ENCODE measurements around the gene CSMD2.

Gene CSMD2

DNA sequence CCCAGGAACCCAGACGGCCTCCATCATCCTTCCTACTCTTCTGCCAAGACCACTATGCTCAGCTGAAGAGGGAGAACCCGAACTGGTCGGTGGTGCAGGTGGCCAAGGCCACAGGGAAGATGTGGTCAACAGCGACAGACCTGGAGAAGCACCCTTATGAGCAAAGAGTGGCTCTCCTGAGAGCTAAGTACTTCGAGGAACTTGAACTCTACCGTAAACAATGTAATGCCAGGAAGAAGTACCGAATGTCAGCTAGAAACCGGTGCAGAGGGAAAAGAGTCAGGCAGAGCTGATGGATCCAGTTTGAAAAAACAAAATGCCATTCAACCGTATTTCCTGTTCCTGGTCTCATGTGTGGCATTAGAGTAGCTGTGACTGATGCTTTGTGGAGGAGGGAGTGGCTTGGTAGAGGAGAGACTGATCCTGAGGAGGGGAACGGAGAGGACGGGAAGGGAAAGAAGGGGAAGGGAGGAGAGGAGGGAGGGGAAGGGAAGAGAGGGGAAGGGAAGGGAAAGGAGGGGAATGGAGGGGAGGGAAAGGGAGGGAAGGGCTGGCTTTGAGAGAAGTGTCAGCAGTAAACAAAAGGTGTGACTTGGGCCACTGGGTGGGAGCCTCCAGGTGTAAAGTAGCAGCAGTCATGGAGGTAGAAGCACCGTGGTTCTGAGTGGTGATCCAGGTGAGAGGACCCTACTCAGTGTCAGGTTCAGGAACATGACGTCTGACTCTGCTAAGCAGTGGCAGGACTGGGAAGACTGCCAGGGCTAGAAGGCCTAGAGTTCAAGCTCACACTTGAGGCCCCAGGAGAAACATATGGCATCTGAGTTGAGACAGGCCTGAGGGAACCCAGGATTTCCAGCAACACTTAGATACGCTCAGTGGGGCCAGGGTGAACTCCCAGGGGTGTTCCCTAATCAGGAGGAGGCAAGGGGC lies 300.3 kb downstream of the CSMD2 start:
- TF ChIP-seq FOXM1 (IDR thresholded peaks at IDR 0.05; ENCODE audit: borderline replicate concordance, low read depth) (no peak), EP300 (IDR thresholded peaks at IDR 0.05; ENCODE audit: borderline replicate concordance) (no peak), TEAD4 (IDR thresholded peaks at IDR 0.05) (no peak), TAF1 (IDR thresholded peaks at IDR 0.05; ENCODE audit: low read depth) (no peak), CREB1 (IDR thresholded peaks at IDR 0.05; ENCODE audit: low read depth) (no peak), TCF12 (IDR thresholded peaks at IDR 0.05; ENCODE audit: low read depth) (no peak), CEBPB (IDR thresholded peaks at IDR 0.05) (no peak), NFIC (IDR thresholded peaks at IDR 0.05) (no peak), YY1 (IDR thresholded peaks at IDR 0.05; ENCODE audit: low read depth) (no peak), ZBTB7A (IDR thresholded peaks at IDR 0.05; ENCODE audit: low read depth) (no peak), RAD21 (IDR thresholded peaks at IDR 0.05; ENCODE audit: low read depth) (no peak), EGR1 (IDR thresholded peaks at IDR 0.05) (no peak)
- TF ChIP-seq, protein P1, sequence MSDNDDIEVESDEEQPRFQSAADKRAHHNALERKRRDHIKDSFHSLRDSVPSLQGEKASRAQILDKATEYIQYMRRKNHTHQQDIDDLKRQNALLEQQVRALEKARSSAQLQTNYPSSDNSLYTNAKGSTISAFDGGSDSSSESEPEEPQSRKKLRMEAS (IDR thresholded peaks at IDR 0.05), result no peak
- TF ChIP-seq, protein P2, sequence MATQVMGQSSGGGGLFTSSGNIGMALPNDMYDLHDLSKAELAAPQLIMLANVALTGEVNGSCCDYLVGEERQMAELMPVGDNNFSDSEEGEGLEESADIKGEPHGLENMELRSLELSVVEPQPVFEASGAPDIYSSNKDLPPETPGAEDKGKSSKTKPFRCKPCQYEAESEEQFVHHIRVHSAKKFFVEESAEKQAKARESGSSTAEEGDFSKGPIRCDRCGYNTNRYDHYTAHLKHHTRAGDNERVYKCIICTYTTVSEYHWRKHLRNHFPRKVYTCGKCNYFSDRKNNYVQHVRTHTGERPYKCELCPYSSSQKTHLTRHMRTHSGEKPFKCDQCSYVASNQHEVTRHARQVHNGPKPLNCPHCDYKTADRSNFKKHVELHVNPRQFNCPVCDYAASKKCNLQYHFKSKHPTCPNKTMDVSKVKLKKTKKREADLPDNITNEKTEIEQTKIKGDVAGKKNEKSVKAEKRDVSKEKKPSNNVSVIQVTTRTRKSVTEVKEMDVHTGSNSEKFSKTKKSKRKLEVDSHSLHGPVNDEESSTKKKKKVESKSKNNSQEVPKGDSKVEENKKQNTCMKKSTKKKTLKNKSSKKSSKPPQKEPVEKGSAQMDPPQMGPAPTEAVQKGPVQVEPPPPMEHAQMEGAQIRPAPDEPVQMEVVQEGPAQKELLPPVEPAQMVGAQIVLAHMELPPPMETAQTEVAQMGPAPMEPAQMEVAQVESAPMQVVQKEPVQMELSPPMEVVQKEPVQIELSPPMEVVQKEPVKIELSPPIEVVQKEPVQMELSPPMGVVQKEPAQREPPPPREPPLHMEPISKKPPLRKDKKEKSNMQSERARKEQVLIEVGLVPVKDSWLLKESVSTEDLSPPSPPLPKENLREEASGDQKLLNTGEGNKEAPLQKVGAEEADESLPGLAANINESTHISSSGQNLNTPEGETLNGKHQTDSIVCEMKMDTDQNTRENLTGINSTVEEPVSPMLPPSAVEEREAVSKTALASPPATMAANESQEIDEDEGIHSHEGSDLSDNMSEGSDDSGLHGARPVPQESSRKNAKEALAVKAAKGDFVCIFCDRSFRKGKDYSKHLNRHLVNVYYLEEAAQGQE (IDR thresholded peaks at IDR 0.05; ENCODE audit: low read depth), result no peak
- TF ChIP-seq, protein P3, sequence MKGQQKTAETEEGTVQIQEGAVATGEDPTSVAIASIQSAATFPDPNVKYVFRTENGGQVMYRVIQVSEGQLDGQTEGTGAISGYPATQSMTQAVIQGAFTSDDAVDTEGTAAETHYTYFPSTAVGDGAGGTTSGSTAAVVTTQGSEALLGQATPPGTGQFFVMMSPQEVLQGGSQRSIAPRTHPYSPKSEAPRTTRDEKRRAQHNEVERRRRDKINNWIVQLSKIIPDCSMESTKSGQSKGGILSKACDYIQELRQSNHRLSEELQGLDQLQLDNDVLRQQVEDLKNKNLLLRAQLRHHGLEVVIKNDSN (IDR thresholded peaks at IDR 0.05), result no peak

DNA sequence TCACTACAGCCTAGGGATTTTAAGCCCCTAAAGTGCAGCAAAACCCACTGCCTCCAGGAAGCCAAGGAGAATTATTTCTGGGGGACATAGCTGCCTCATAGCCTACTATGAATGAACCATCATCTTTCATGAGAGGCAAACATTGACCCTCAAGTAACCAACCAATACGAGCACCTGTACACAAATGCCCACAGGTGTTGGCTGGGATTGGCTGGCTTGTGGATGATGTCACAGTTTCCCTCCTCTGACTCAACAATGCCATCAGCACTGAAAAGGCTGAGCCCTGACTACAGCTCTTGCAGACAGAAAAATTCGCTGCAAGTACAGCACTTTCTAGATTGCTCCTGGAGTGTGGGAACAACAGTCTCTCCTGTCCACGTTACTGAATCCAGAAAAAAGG lies 301.3 kb downstream of the CSMD2 start, which contains the start of gene HMGB4:
HMGB4 (plus strand) TSS at position 301 of the 400 bp plus-strand sequence. CDS start 113 bp downstream, outside the sequence.
- TF ChIP-seq CREB1 (IDR thresholded peaks at IDR 0.05; ENCODE audit: low read depth) (no peak), TAF1 (IDR thresholded peaks at IDR 0.05; ENCODE audit: low read depth) (no peak), NFIC (IDR thresholded peaks at IDR 0.05) (no peak), YY1 (IDR thresholded peaks at IDR 0.05; ENCODE audit: low read depth) (no peak), EGR1 (IDR thresholded peaks at IDR 0.05) (no peak), EP300 (IDR thresholded peaks at IDR 0.05; ENCODE audit: borderline replicate concordance) (no peak), CEBPB (IDR thresholded peaks at IDR 0.05) (no peak), RAD21 (IDR thresholded peaks at IDR 0.05; ENCODE audit: low read depth) (no peak), ZBTB7A (IDR thresholded peaks at IDR 0.05; ENCODE audit: low read depth) (no peak), TCF12 (IDR thresholded peaks at IDR 0.05; ENCODE audit: low read depth) (no peak), FOXM1 (IDR thresholded peaks at IDR 0.05; ENCODE audit: borderline replicate concordance, low read depth) (no peak)
- TF ChIP-seq, protein P3 (IDR thresholded peaks at IDR 0.05), result no peak
- TF ChIP-seq, protein P2 (IDR thresholded peaks at IDR 0.05; ENCODE audit: low read depth), result no peak
- TF ChIP-seq, protein P1 (IDR thresholded peaks at IDR 0.05), result no peak

DNA sequence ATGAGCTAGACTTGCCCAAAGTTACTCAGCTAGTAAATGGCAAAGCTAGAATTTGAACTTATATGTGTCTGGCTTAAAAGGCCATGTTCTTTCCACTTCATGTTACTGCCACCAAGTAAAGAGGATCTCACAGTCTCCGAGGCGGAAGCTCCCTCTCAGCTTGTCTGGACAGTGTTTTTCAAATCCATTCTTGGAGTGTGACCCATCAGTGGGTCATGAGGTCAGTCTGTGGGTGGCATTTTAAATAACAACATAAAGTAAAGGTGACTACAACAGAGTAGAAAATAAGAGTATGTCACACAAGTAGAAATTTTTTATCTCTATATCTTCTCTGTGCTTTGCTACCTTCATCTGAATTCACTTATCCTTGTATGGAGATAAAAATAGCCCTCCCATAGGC lies 304.4 kb downstream of the CSMD2 start:
- TF ChIP-seq, protein P1 (IDR thresholded peaks at IDR 0.05), result no peak
- TF ChIP-seq, protein P3 (IDR thresholded peaks at IDR 0.05), result no peak
- TF ChIP-seq TCF12 (IDR thresholded peaks at IDR 0.05; ENCODE audit: low read depth) (no peak), EP300 (IDR thresholded peaks at IDR 0.05; ENCODE audit: borderline replicate concordance) (no peak), RAD21 (IDR thresholded peaks at IDR 0.05; ENCODE audit: low read depth) (no peak), FOXM1 (IDR thresholded peaks at IDR 0.05; ENCODE audit: borderline replicate concordance, low read depth) (no peak), CREB1 (IDR thresholded peaks at IDR 0.05; ENCODE audit: low read depth) (no peak), TAF1 (IDR thresholded peaks at IDR 0.05; ENCODE audit: low read depth) (no peak), EGR1 (IDR thresholded peaks at IDR 0.05) (no peak), ZBTB7A (IDR thresholded peaks at IDR 0.05; ENCODE audit: low read depth) (no peak), YY1 (IDR thresholded peaks at IDR 0.05; ENCODE audit: low read depth) (no peak), TEAD4 (IDR thresholded peaks at IDR 0.05) (no peak), NFIC (IDR thresholded peaks at IDR 0.05) (no peak), CEBPB (IDR thresholded peaks at IDR 0.05) (no peak)
- TF ChIP-seq, protein P2 (IDR thresholded peaks at IDR 0.05; ENCODE audit: low read depth), result no peak
